ENCODE measurements around the gene RASGRF1.
"Not testable (repeated sequence)": the region's sequence is repeated elsewhere in the genome, so short reads cannot be mapped to it uniquely, and the experiment has no call there.

Gene RASGRF1

DNA sequence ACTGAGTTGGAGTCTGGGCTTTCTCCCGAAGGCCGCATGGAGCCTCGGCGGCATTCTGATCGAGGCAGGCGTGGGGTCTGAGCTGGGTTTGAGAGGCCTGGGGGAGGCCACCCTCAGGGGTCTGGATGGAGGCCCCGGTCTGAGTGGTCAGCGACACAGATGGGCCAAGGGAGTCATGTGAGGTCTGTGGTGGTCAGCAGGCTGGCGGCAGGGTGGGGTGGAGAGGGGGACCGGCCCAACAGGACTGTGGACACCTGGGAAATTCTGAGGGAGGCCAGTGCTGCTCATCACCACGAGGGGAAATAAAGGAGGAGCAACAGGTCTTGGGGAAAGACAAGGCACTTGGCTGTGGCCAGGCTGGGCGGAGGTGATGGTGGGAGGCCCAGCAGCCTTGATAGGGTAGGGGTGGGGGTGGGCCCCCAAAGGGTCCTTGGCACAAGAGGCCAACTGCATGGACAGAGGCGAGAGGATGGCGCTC is 161.9 kb downstream of the RASGRF1 start:
- no peak for DNase-seq (ENCODE audit: low read depth, low spot score)
- H3K4me3 ChIP-seq (ENCODE audit: low read depth, low read length): no peak overlapping the region
- in situ Hi-C loops (cut with HindIII; ENCODE audit: low sequenced_read_pairs): no loop called here
- TF ChIP-seq CTCF (IDR thresholded peaks at IDR 0.05; ENCODE audit: low read depth, low read length): no peak

GRCh38 chr15:78928176-78928575 is 162.4 kb downstream of the RASGRF1 start:
- DNase-seq (ENCODE audit: low read depth, low spot score); H3K4me3 ChIP-seq (ENCODE audit: low read depth, low read length); in situ Hi-C loops (cut with HindIII; ENCODE audit: low sequenced_read_pairs): not testable (repeated sequence)

GRCh38 chr15:78927077-78927790 is 163.3 kb downstream of the RASGRF1 start:
- in situ Hi-C loops (cut with HindIII; ENCODE audit: low sequenced_read_pairs): no loop called here
- H3K4me3 ChIP-seq (ENCODE audit: low read depth, low read length): no peak overlapping the region
- no peak for TF ChIP-seq CTCF (IDR thresholded peaks at IDR 0.05; ENCODE audit: low read depth, low read length)
- DNase-seq (ENCODE audit: low read depth, low spot score): no peak

- H3K4me3 ChIP-seq (ENCODE audit: low read depth, low read length): no peak overlapping the region
- DNase-seq (ENCODE audit: low read depth, low spot score): no peak
- no peak for TF ChIP-seq CTCF (IDR thresholded peaks at IDR 0.05; ENCODE audit: low read depth, low read length)
- in situ Hi-C loops (cut with HindIII; ENCODE audit: low sequenced_read_pairs): no loop called here
These were observed 164.4 kb downstream of the RASGRF1 start for GRCh38 chr15:78925956-78926743.

GRCh38 chr15:78925076-78925624 is 165.4 kb downstream of the RASGRF1 start:
- H3K4me3 ChIP-seq (ENCODE audit: low read depth, low read length): no peak overlapping the region
- DNase-seq (ENCODE audit: low read depth, low spot score): no peak
- no peak for TF ChIP-seq CTCF (IDR thresholded peaks at IDR 0.05; ENCODE audit: low read depth, low read length)
- in situ Hi-C loops (cut with HindIII; ENCODE audit: low sequenced_read_pairs): no loop called here

- no peak for DNase-seq (ENCODE audit: low read depth, low spot score)
- H3K4me3 ChIP-seq (ENCODE audit: low read depth, low read length): no peak overlapping the region
- TF ChIP-seq CTCF (IDR thresholded peaks at IDR 0.05; ENCODE audit: low read depth, low read length): no peak
- in situ Hi-C loops (cut with HindIII; ENCODE audit: low sequenced_read_pairs): no loop called here
These were observed 166.9 kb downstream of the RASGRF1 start for GRCh38 chr15:78923480-78924360.

Data from astrocyte of the spinal cord (primary cell).